Activated naive CD4-positive, alpha-beta T cell treated with anti-CD3 and anti-CD28 coated beads for 36 hours (primary cell): ENCODE results near the gene MICU1. TPM values are rescaled to one million over a fixed set of nuclear protein-coding genes. Genes with fewer than 3 reads are reported as not detected.

ENCODE experiments used
- total RNA-seq, 2 experiments: library from RNA; stranded (reverse); gene quantifications; one replicate each; pipeline ENCODE4 v1.2.3, GENCODE V29; 2021

Gene MICU1
- total RNA-seq, 2 experiments from 2014 or later: 40.0 to 41.9 TPM

Other genes with a start within 250 kb of the MICU1 start
- gene MCU, start 66.1 kb upstream of the MICU1 start, total RNA-seq: 10 to 100 TPM; 23.6 to 25.6 TPM